Gastroesophageal sphincter (tissue), 4 donors: ENCODE data around the gene ANKK1. TPM values are rescaled to one million over a fixed set of nuclear protein-coding genes. Genes with fewer than 3 reads are reported as not detected.

Source experiments
- ATAC-seq: fragments of 150-250 bp; one replicate; pipeline ENCODE4 v1.9.1; 2016; ENCODE audit warnings: mild to moderate bottlenecking, moderate library complexity
- H3K27ac ChIP-seq, 4 donors: fragments of 200-600 bp; sonication (generic) in 3 of 4; 1 replicate in 3 of 4; 2 replicates in 1 of 4; pipeline ENCODE4 v1.5.1; 2016 to 2019
- H3K27me3 ChIP-seq: fragments of 200-600 bp; sonication (generic); one replicate; pipeline ENCODE4 v1.5.1; 2019
- H3K36me3 ChIP-seq, 2 donors: fragments of 200-600 bp; sonication (generic); one replicate each; pipeline ENCODE4 v1.5.1; 2019; ENCODE audit warnings: control low read depth in 1 of 2
- H3K4me1 ChIP-seq, 3 donors: fragments of 200-600 bp; sonication (generic); 1 replicate in 2 of 3; 2 replicates in 1 of 3; pipeline ENCODE4 v1.5.1; 2016 to 2019; ENCODE audit warnings: control low read depth in 2 of 3
- H3K4me3 ChIP-seq, 2 donors: fragments of 200-600 bp; sonication (generic); one replicate each; pipeline ENCODE4 v1.5.1; 2019; ENCODE audit warnings: mild to moderate bottlenecking in 1 of 2, moderate library complexity in 1 of 2
- H3K9me3 ChIP-seq, 3 donors: fragments of 200-600 bp; sonication (generic); one replicate each; pipeline ENCODE4 v1.5.1; 2017 to 2019; ENCODE audit warnings: control low read depth in 2 of 3
- CTCF ChIP-seq, 4 experiments: fragments of 200-600 bp in 2 of 4; fragments of 450-650 bp in 2 of 4; sonication (generic) in 1 of 4; IDR thresholded peaks; one replicate each; pipeline ENCODE4 v1.5.1; 2017 to 2019; ENCODE audit warnings: antibody characterized with exemption in 4 of 4, mild to moderate bottlenecking in 2 of 4, moderate library complexity in 2 of 4
- EP300 ChIP-seq: sonication (generic); formaldehyde crosslinking; IDR thresholded peaks from one replicate; pipeline ENCODE4 v1.6.1; 2017; ENCODE audit warnings: antibody characterized with exemption, mild to moderate bottlenecking
- POLR2A ChIP-seq, 2 donors: fragments of 450-650 bp; IDR thresholded peaks; one replicate each; pipeline ENCODE4 v1.6.1; 2017; ENCODE audit warnings: antibody characterized with exemption in 2 of 2, mild to moderate bottlenecking in 2 of 2, moderate library complexity in 1 of 2
- POLR2AphosphoS5 ChIP-seq: sonication (generic); formaldehyde crosslinking; IDR thresholded peaks from one replicate; pipeline ENCODE4 v1.6.1; 2017; ENCODE audit warnings: antibody characterized with exemption
- WGBS, 2 donors: methylation state at CpG; one replicate each; pipeline ENCODE4 v1.1.5; 2018; ENCODE audit warnings: low coverage in 1 of 2; 5-methylcytosine and 5-hydroxymethylcytosine counted together
- total RNA-seq, 4 donors: library from RNA; depleted of rRNA; stranded (reverse); fragments of >200 nt; gene quantifications; one replicate each; pipeline ENCODE4 v1.1.0, GENCODE V29; 2016

Gene ANKK1
- total RNA-seq, 4 donors from 2014 or later = 0.27 TPM; not detected in 2

GRCh38 chr11:113436672-113437252 is 49.2 kb downstream of the ANKK1 start:
- H3K4me3 ChIP-seq = no peak overlapping the region
- ATAC-seq = no peak
- TF ChIP-seq POLR2AphosphoS5 (no peak), CTCF (IDR thresholded peaks at IDR 0.05) (no peak), POLR2A (IDR thresholded peaks at IDR 0.05) (no peak), EP300 (no peak)
- H3K9me3 ChIP-seq = no peaks in the 10 kb centered on the region
- no peak overlapping the region for H3K27ac ChIP-seq
- H3K4me1 ChIP-seq = no peaks in the 10 kb centered on the region
- peaks cover 22% of the 10 kb centered on the region for H3K27me3 ChIP-seq
- 54 to 58% methylated on average over 5 to 6 of the region's 6 CpGs for WGBS, 2 donors
- H3K36me3 ChIP-seq = no peaks in the 10 kb centered on the region

GRCh38 chr11:113440816-113441215 is 53.2 kb downstream of the ANKK1 start:
- Histone ChIP-seq H3K27me3 (peaks cover 51% of the 10 kb centered on the region), H3K9me3 (no peaks in the 10 kb centered on the region), H3K36me3 (no peaks in the 10 kb centered on the region), H3K4me3 (no peak overlapping the region), H3K4me1 (no peaks in the 10 kb centered on the region), H3K27ac (no peak overlapping the region)
- 84 to 100% methylated on average over 2 of the region's 2 CpGs for WGBS, 2 donors
- ATAC-seq = no peak
- TF ChIP-seq CTCF (IDR thresholded peaks at IDR 0.05) (no peak), POLR2A (IDR thresholded peaks at IDR 0.05) (no peak), POLR2AphosphoS5 (no peak)

GRCh38 chr11:113444502-113445123 is 57.0 kb downstream of the ANKK1 start:
- Histone ChIP-seq H3K4me1 (no peaks in the 10 kb centered on the region), H3K36me3 (no peaks in the 10 kb centered on the region), H3K27ac (no peak overlapping the region), H3K9me3 (no peaks in the 10 kb centered on the region), H3K27me3 (peaks cover 48% of the 10 kb centered on the region), H3K4me3 (no peak overlapping the region)
- ATAC-seq = no peak
- no peak for TF ChIP-seq POLR2AphosphoS5
- TF ChIP-seq CTCF (IDR thresholded peaks at IDR 0.05) = no peak
- TF ChIP-seq POLR2A (IDR thresholded peaks at IDR 0.05) = no peak
- no peak for TF ChIP-seq EP300
- WGBS, 2 donors = 23 to 40% methylated on average over 4 to 7 of the region's 7 CpGs

DNA sequence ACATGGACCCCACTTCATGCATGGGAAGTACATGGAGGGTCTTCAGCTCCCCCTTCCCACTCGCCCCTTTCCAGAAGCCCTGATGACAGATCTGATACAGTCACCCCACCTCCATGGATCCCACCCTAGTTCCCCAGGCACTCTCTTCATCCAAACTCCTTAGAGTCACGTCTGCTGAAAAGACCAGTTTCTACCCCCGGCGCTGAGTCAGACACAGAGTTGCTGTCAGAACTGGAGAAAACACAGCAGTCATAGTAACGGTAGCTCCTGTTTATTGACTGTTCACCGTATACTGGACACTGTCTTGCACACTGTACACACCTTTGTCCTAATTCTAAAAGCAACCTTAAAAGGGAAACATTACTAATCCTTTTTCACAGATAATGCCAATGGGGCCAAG is 58.5 kb downstream of the ANKK1 start:
- TF ChIP-seq POLR2AphosphoS5 (no peak), CTCF (IDR thresholded peaks at IDR 0.05) (no peak), EP300 (no peak), POLR2A (IDR thresholded peaks at IDR 0.05) (no peak)
- Histone ChIP-seq H3K36me3 (no peaks in the 10 kb centered on the region), H3K9me3 (no peaks in the 10 kb centered on the region), H3K27me3 (peaks cover 39% of the 10 kb centered on the region), H3K4me3 (no peak overlapping the region), H3K4me1 (no peaks in the 10 kb centered on the region), H3K27ac (no peak overlapping the region)
- no peak for ATAC-seq
- 38 to 67% methylated on average over 2 to 6 of the region's 6 CpGs for WGBS, 2 donors

GRCh38 chr11:113446938-113447337 is 59.4 kb downstream of the ANKK1 start:
- no peaks in the 10 kb centered on the region for H3K9me3 ChIP-seq
- WGBS, 2 donors = 78% methylated on average over 6 of the region's 6 CpGs; no CpG with 5 or more reads in 1 of the 2 donors
- no peak for TF ChIP-seq EP300
- TF ChIP-seq CTCF (IDR thresholded peaks at IDR 0.05) = no peak
- no peak for TF ChIP-seq POLR2A (IDR thresholded peaks at IDR 0.05)
- TF ChIP-seq POLR2AphosphoS5 = no peak
- peaks cover 36% of the 10 kb centered on the region for H3K27me3 ChIP-seq
- H3K4me3 ChIP-seq = no peak overlapping the region
- no peaks in the 10 kb centered on the region for H3K36me3 ChIP-seq
- no peaks in the 10 kb centered on the region for H3K4me1 ChIP-seq
- no peak for ATAC-seq
- no peak overlapping the region for H3K27ac ChIP-seq
